ENCODE data around the gene SGIP1.

The SGIP1 gene

GRCh38 chr1:66775646-66776045 is 241.7 kb downstream of the SGIP1 start:
- no peaks in the 10 kb centered on the region for H3K9me2 ChIP-seq (replicated peaks; ENCODE audit: control insufficient read depth, low read length)
- no peak for TF ChIP-seq EZH2phosphoT487 (IDR thresholded peaks at IDR 0.05; ENCODE audit: borderline replicate concordance, low read length)
- TF ChIP-seq CTCF (IDR thresholded peaks at IDR 0.05; ENCODE audit: low read depth, low read length, poor library complexity, severe bottlenecking), result no peak
- no peaks in the 10 kb centered on the region for H3K4me1 ChIP-seq (ENCODE audit: control insufficient read depth, low read length)
- H3F3A ChIP-seq (ENCODE audit: control insufficient read depth, insufficient read depth), result no peaks in the 10 kb centered on the region
- H3K79me2 ChIP-seq (ENCODE audit: control insufficient read depth, low read length), result no peaks in the 10 kb centered on the region
- H3K36me3 ChIP-seq (ENCODE audit: control insufficient read depth, low read length), result no peaks in the 10 kb centered on the region
- H3K27ac ChIP-seq (ENCODE audit: low read depth, low read length), result no peak overlapping the region
- no peaks in the 10 kb centered on the region for H4K20me1 ChIP-seq (ENCODE audit: control insufficient read depth, insufficient read depth, low read depth, low read length)
- no peaks in the 10 kb centered on the region for H3K9me3 ChIP-seq (ENCODE audit: control insufficient read depth, insufficient read depth, low read length)
- 0 out of 2 replicates have a peak, but pooled peaks cover 4% of the 10 kb centered on the region for H3K27me3 ChIP-seq (ENCODE audit: control insufficient read depth, low read length)
- H3K4me3 ChIP-seq (ENCODE audit: low read length), result no peak overlapping the region
- no peak overlapping the region for H3K4me2 ChIP-seq (ENCODE audit: low read length)

- no peak overlapping the region for H3K4me3 ChIP-seq (ENCODE audit: low read length)
- H3K27me3 ChIP-seq (ENCODE audit: control insufficient read depth, low read length), result 0 out of 2 replicates have a peak, but pooled peaks cover 4% of the 10 kb centered on the region
- no peaks in the 10 kb centered on the region for H3K9me3 ChIP-seq (ENCODE audit: control insufficient read depth, insufficient read depth, low read length)
- no peaks in the 10 kb centered on the region for H3K36me3 ChIP-seq (ENCODE audit: control insufficient read depth, low read length)
- no peak overlapping the region for H3K27ac ChIP-seq (ENCODE audit: low read depth, low read length)
- H3F3A ChIP-seq (ENCODE audit: control insufficient read depth, insufficient read depth), result no peaks in the 10 kb centered on the region
- no peaks in the 10 kb centered on the region for H3K4me1 ChIP-seq (ENCODE audit: control insufficient read depth, low read length)
- H3K4me2 ChIP-seq (ENCODE audit: low read length), result no peak overlapping the region
- no peak for TF ChIP-seq EZH2phosphoT487 (IDR thresholded peaks at IDR 0.05; ENCODE audit: borderline replicate concordance, low read length)
- no peak for TF ChIP-seq CTCF (IDR thresholded peaks at IDR 0.05; ENCODE audit: low read depth, low read length, poor library complexity, severe bottlenecking)
- H3K9me2 ChIP-seq (replicated peaks; ENCODE audit: control insufficient read depth, low read length), result no peaks in the 10 kb centered on the region
- H4K20me1 ChIP-seq (ENCODE audit: control insufficient read depth, insufficient read depth, low read depth, low read length), result no peaks in the 10 kb centered on the region
- H3K79me2 ChIP-seq (ENCODE audit: control insufficient read depth, low read length), result no peaks in the 10 kb centered on the region
These were observed 243.9 kb downstream of the SGIP1 start for GRCh38 chr1:66777831-66778230.

DNA sequence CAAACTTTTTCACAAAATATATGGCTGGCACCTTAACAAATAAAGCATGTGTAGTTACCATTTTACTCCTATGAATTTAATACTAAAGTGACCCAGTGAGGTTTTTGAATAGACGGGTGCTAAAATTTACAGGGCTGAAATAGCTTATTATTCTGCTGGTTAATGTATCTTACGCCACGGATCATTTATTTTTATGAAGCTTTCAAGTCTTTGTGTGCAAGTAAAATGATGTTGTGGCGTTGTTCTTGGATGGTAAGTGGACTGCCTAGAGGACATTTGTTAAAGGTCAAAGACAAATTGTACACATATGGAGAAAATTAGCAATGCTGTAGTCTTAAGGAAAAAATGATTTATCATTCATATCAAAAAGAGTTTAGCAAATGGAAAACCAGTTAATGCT is 244.3 kb downstream of the SGIP1 start:
- H3K27me3 ChIP-seq (ENCODE audit: control insufficient read depth, low read length), result 0 out of 2 replicates have a peak, but pooled peaks cover 4% of the 10 kb centered on the region
- no peaks in the 10 kb centered on the region for H3K9me3 ChIP-seq (ENCODE audit: control insufficient read depth, insufficient read depth, low read length)
- no peak for TF ChIP-seq EZH2phosphoT487 (IDR thresholded peaks at IDR 0.05; ENCODE audit: borderline replicate concordance, low read length)
- no peak for TF ChIP-seq CTCF (IDR thresholded peaks at IDR 0.05; ENCODE audit: low read depth, low read length, poor library complexity, severe bottlenecking)
- no peak overlapping the region for H3K27ac ChIP-seq (ENCODE audit: low read depth, low read length)
- H4K20me1 ChIP-seq (ENCODE audit: control insufficient read depth, insufficient read depth, low read depth, low read length), result no peaks in the 10 kb centered on the region
- H3K4me3 ChIP-seq (ENCODE audit: low read length), result no peak overlapping the region
- H3K79me2 ChIP-seq (ENCODE audit: control insufficient read depth, low read length), result no peaks in the 10 kb centered on the region
- no peaks in the 10 kb centered on the region for H3F3A ChIP-seq (ENCODE audit: control insufficient read depth, insufficient read depth)
- no peak overlapping the region for H3K4me2 ChIP-seq (ENCODE audit: low read length)
- no peaks in the 10 kb centered on the region for H3K9me2 ChIP-seq (replicated peaks; ENCODE audit: control insufficient read depth, low read length)
- H3K4me1 ChIP-seq (ENCODE audit: control insufficient read depth, low read length), result no peaks in the 10 kb centered on the region
- H3K36me3 ChIP-seq (ENCODE audit: control insufficient read depth, low read length), result no peaks in the 10 kb centered on the region

All from DOHH2 (cell line).